ENCODE measurements around the gene ABCC3. TPM values are rescaled to one million over a fixed set of nuclear protein-coding genes. Genes with fewer than 3 reads are reported as not detected.

ABCC3 gene
- total and polyA plus RNA-seq, 4 donors = 9.9 to 145 (median 40.3) TPM

- H3K9me3 ChIP-seq (ENCODE audit: control insufficient read depth, low read length) = no peaks in the 10 kb centered on the region
- no peaks in the 10 kb centered on the region for H3K27me3 ChIP-seq (ENCODE audit: control insufficient read depth in 1 of 2, insufficient read depth in 2 of 2, low read length in 1 of 2)
- no peaks in the 10 kb centered on the region for H3K4me1 ChIP-seq (ENCODE audit: control insufficient read depth in 1 of 2, insufficient read depth in 2 of 2, low read length in 2 of 2)
- intact Hi-C loops (cut with DNase I) = no loop called here
- no peak overlapping the region for H3K27ac ChIP-seq (ENCODE audit: low read depth in 1 of 2, low read length in 2 of 2)
- DNase-seq (no peak), ATAC-seq (ENCODE audit: low FRiP score) (no peak)
- H3K36me3 ChIP-seq (ENCODE audit: control insufficient read depth in 1 of 2, insufficient read depth in 2 of 2, low read length in 1 of 2) = no peaks in the 10 kb centered on the region
- WGBS, 2 donors = 87 to 88% methylated on average over 6 of the region's 6 CpGs
- H3K4me3 ChIP-seq (ENCODE audit: low read length in 2 of 2) = no peak overlapping the region
Observed at GRCh38 chr17:50611634-50612033, 23.0 kb upstream of the ABCC3 start.

GRCh38 chr17:50612281-50612680 lies 22.4 kb upstream of the ABCC3 start:
- WGBS, 2 donors = 93 to 95% methylated on average over 9 to 12 of the region's 12 CpGs

DNA sequence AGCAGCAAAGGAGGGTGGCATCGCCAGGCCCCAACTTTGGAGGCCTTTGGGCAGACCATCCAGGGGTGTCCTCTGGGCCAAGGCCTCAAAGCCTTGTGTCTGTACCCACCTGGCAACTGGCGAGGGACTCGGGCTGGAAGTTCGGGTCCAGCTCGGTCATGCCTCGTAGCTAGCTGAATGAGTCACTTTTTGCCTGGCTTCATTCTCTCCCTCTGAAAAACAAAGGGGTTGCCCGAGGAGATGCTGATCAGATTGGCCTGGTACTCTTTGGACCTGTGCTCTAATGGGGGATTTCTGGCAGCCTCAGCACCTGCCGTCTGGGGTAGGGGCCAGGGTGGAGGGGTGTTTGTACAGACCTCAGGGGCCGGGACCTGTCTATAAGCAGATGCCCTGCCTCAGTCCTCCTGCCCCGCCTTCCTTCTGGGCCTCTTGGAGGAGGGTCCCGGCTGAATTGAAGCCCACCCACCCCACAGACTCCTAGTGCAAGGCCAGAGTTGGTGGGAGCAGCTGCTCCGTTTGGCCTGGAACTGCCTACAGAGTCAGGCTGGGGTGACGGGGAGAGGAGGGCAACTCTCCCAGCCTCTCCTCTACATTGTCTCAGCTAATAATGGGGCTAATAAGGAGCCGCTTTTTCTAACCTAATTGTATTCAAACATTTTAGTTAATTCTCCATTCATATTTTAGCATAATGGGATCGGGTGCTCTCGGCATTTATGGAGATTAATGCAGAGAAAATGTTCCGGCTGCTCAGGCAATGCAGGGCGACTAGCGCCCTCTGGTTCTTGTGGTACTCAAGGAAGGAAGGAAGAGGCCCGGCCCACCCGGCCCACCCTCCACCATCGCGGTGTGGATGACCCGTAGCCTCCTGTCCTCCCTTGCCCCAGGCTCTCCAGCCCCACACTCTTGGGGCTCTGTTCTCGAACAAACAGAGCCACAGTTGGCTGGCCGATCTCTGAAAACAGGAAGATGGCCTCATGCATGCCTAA lies 21.4 kb upstream of the ABCC3 start:
- H3K36me3 ChIP-seq (ENCODE audit: control insufficient read depth in 1 of 2, insufficient read depth in 2 of 2, low read length in 1 of 2) = no peaks in the 10 kb centered on the region
- H3K27me3 ChIP-seq (ENCODE audit: control insufficient read depth in 1 of 2, insufficient read depth in 2 of 2, low read length in 1 of 2) = no peaks in the 10 kb centered on the region
- intact Hi-C loops (cut with DNase I) = no loop called here
- no peak for DNase-seq
- H3K4me3 ChIP-seq (ENCODE audit: low read length in 2 of 2) = no peak overlapping the region
- no peak for ATAC-seq (ENCODE audit: low FRiP score)
- no peak overlapping the region for H3K27ac ChIP-seq (ENCODE audit: low read depth in 1 of 2, low read length in 2 of 2)
- H3K9me3 ChIP-seq (ENCODE audit: control insufficient read depth, low read length) = no peaks in the 10 kb centered on the region
- WGBS, 2 donors = 51 to 53% methylated on average over 26 of the region's 26 CpGs
- H3K4me1 ChIP-seq (ENCODE audit: control insufficient read depth in 1 of 2, insufficient read depth in 2 of 2, low read length in 2 of 2) = no peaks in the 10 kb centered on the region

More at GRCh38 chr17:50612281-50612680, 22.4 kb upstream of the ABCC3 start:
- no peaks in the 10 kb centered on the region for H3K36me3 ChIP-seq (ENCODE audit: control insufficient read depth in 1 of 2, insufficient read depth in 2 of 2, low read length in 1 of 2)
- no peak overlapping the region for H3K27ac ChIP-seq (ENCODE audit: low read depth in 1 of 2, low read length in 2 of 2)
- no peak overlapping the region for H3K4me3 ChIP-seq (ENCODE audit: low read length in 2 of 2)
- no peaks in the 10 kb centered on the region for H3K27me3 ChIP-seq (ENCODE audit: control insufficient read depth in 1 of 2, insufficient read depth in 2 of 2, low read length in 1 of 2)
- ATAC-seq (ENCODE audit: low FRiP score) (no peak), DNase-seq (no peak)
- no peaks in the 10 kb centered on the region for H3K4me1 ChIP-seq (ENCODE audit: control insufficient read depth in 1 of 2, insufficient read depth in 2 of 2, low read length in 2 of 2)
- no peaks in the 10 kb centered on the region for H3K9me3 ChIP-seq (ENCODE audit: control insufficient read depth, low read length)
- intact Hi-C loops (cut with DNase I) = no loop called here

DNA sequence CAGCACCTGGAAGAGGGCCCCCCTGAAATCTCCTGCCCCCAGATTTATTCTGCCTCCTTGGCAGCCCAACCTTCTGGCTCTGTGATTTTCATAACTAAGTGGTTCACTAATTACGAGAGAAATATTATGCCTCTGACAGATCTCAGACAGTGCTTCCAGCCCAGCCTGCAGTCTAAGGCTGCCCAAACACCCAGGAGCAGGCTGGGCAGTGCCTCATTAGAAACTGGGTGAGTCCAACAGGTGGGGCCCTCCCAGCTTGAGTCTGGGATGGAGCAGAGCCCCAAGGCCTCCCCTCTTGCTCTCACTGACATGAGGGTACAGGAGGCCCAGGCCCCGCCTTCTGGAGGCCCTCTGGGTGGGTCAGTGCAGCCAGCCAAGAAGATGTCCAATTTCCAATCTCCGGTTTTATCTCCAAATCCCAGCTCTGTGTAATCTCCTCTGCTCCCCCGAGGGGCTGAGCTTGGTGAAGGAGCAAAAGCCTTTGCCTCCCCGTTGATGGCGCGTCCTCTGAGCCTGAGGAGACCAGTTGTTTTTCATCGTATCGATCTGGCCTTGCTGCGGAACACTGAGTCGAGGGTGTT lies 20.1 kb upstream of the ABCC3 start:
- 81 to 90% methylated on average over 11 of the region's 11 CpGs for WGBS, 2 donors
- no peaks in the 10 kb centered on the region for H3K36me3 ChIP-seq (ENCODE audit: control insufficient read depth in 1 of 2, insufficient read depth in 2 of 2, low read length in 1 of 2)
- H3K9me3 ChIP-seq (ENCODE audit: control insufficient read depth, low read length) = no peaks in the 10 kb centered on the region
- no peaks in the 10 kb centered on the region for H3K27me3 ChIP-seq (ENCODE audit: control insufficient read depth in 1 of 2, insufficient read depth in 2 of 2, low read length in 1 of 2)
- intact Hi-C loops (cut with DNase I) = no loop called here
- H3K4me3 ChIP-seq (ENCODE audit: low read length in 2 of 2) = no peak overlapping the region
- no peak overlapping the region for H3K27ac ChIP-seq (ENCODE audit: low read depth in 1 of 2, low read length in 2 of 2)
- H3K4me1 ChIP-seq (ENCODE audit: control insufficient read depth in 1 of 2, insufficient read depth in 2 of 2, low read length in 2 of 2) = no peaks in the 10 kb centered on the region
- no peak for ATAC-seq (ENCODE audit: low FRiP score)
- DNase-seq = no peak

DNA sequence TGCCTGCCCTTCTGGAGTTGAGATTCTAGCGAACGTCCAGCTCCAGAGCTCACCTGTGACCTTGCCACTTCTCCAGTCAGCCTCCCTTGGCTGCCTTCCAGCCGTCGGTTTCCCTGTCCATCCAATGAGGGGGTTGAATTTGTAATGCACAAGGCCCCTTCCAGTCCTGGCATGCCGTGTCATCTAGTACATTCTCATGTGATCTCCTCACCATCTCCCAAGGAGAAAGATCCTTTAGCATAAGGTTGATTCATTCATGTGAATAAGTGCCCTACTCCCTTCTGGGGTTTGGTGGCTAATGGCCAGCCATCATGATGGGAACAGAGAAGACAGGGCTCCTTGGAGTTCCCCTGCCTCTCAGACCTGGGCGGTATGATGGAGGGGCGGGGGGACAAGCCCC lies 18.9 kb upstream of the ABCC3 start:
- DNase-seq (no peak), ATAC-seq (ENCODE audit: low FRiP score) (no peak)
- 75 to 83% methylated on average over 7 of the region's 7 CpGs for WGBS, 2 donors
- H3K4me3 ChIP-seq (ENCODE audit: low read length in 2 of 2) = no peak overlapping the region
- H3K36me3 ChIP-seq (ENCODE audit: control insufficient read depth in 1 of 2, insufficient read depth in 2 of 2, low read length in 1 of 2) = no peaks in the 10 kb centered on the region
- intact Hi-C loops (cut with DNase I) = loop anchor here in 1 of 2 donors (1.0 kb wide), 1 partner anchor 34 kb away; no protein-coding TSS in a partner anchor
- H3K27ac ChIP-seq (ENCODE audit: low read depth in 1 of 2, low read length in 2 of 2) = no peak overlapping the region
- no peaks in the 10 kb centered on the region for H3K9me3 ChIP-seq (ENCODE audit: control insufficient read depth, low read length)
- H3K4me1 ChIP-seq (ENCODE audit: control insufficient read depth in 1 of 2, insufficient read depth in 2 of 2, low read length in 2 of 2) = no peaks in the 10 kb centered on the region
- H3K27me3 ChIP-seq (ENCODE audit: control insufficient read depth in 1 of 2, insufficient read depth in 2 of 2, low read length in 1 of 2) = no peaks in the 10 kb centered on the region

DNA sequence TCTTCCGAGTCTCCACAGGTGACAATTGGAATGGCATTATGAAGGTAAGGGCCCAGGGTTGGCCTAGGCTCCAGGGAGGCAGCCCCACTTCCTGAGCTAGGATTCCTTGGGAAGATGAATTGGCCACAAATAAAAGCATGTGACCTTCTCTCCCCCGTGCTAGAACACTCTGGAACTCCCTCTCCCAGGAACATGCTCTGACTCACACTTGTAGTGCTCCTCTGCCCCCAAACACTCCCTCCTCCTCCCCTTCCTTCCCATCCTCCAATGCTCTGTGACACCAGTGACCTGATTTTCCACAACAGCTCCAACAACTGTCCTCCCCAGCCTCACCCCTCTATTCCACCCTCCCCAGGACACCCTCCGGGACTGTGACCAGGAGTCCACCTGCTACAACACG lies 16.4 kb upstream of the ABCC3 start:
- no peak for DNase-seq
- Histone ChIP-seq H3K4me1 (ENCODE audit: control insufficient read depth in 1 of 2, insufficient read depth in 2 of 2, low read length in 2 of 2) (no peaks in the 10 kb centered on the region), H3K27me3 (ENCODE audit: control insufficient read depth in 1 of 2, insufficient read depth in 2 of 2, low read length in 1 of 2) (no peaks in the 10 kb centered on the region), H3K36me3 (ENCODE audit: control insufficient read depth in 1 of 2, insufficient read depth in 2 of 2, low read length in 1 of 2) (no peaks in the 10 kb centered on the region), H3K9me3 (ENCODE audit: control insufficient read depth, low read length) (no peaks in the 10 kb centered on the region), H3K4me3 (ENCODE audit: low read length in 2 of 2) (no peak overlapping the region), H3K27ac (ENCODE audit: low read depth in 1 of 2, low read length in 2 of 2) (no peak overlapping the region)
- ATAC-seq (ENCODE audit: low FRiP score) = no peak
- intact Hi-C loops (cut with DNase I) = no loop called here
- 78% methylated on average over 4 of the region's 4 CpGs for WGBS, 2 donors

GRCh38 chr17:50618941-50619340 lies 15.7 kb upstream of the ABCC3 start:
- H3K4me1 ChIP-seq (ENCODE audit: control insufficient read depth in 1 of 2, insufficient read depth in 2 of 2, low read length in 2 of 2) = no peaks in the 10 kb centered on the region
- H3K4me3 ChIP-seq (ENCODE audit: low read length in 2 of 2) = no peak overlapping the region
- H3K36me3 ChIP-seq (ENCODE audit: control insufficient read depth in 1 of 2, insufficient read depth in 2 of 2, low read length in 1 of 2) = no peaks in the 10 kb centered on the region
- no peaks in the 10 kb centered on the region for H3K9me3 ChIP-seq (ENCODE audit: control insufficient read depth, low read length)
- 90 to 92% methylated on average over 11 of the region's 11 CpGs for WGBS, 2 donors
- no peak overlapping the region for H3K27ac ChIP-seq (ENCODE audit: low read depth in 1 of 2, low read length in 2 of 2)
- no peaks in the 10 kb centered on the region for H3K27me3 ChIP-seq (ENCODE audit: control insufficient read depth in 1 of 2, insufficient read depth in 2 of 2, low read length in 1 of 2)
- DNase-seq = no peak
- intact Hi-C loops (cut with DNase I) = no loop called here
- no peak for ATAC-seq (ENCODE audit: low FRiP score)

- ATAC-seq (ENCODE audit: low FRiP score) (no peak), DNase-seq (no peak)
- H3K36me3 ChIP-seq (ENCODE audit: control insufficient read depth in 1 of 2, insufficient read depth in 2 of 2, low read length in 1 of 2) = no peaks in the 10 kb centered on the region
- 92 to 94% methylated on average over 7 of the region's 7 CpGs for WGBS, 2 donors
- no peak overlapping the region for H3K27ac ChIP-seq (ENCODE audit: low read depth in 1 of 2, low read length in 2 of 2)
- H3K4me3 ChIP-seq (ENCODE audit: low read length in 2 of 2) = no peak overlapping the region
- no peaks in the 10 kb centered on the region for H3K4me1 ChIP-seq (ENCODE audit: control insufficient read depth in 1 of 2, insufficient read depth in 2 of 2, low read length in 2 of 2)
- no peaks in the 10 kb centered on the region for H3K27me3 ChIP-seq (ENCODE audit: control insufficient read depth in 1 of 2, insufficient read depth in 2 of 2, low read length in 1 of 2)
- H3K9me3 ChIP-seq (ENCODE audit: control insufficient read depth, low read length) = no peaks in the 10 kb centered on the region
- intact Hi-C loops (cut with DNase I) = no loop called here
Observed at GRCh38 chr17:50619489-50619888, 15.2 kb upstream of the ABCC3 start.

DNA sequence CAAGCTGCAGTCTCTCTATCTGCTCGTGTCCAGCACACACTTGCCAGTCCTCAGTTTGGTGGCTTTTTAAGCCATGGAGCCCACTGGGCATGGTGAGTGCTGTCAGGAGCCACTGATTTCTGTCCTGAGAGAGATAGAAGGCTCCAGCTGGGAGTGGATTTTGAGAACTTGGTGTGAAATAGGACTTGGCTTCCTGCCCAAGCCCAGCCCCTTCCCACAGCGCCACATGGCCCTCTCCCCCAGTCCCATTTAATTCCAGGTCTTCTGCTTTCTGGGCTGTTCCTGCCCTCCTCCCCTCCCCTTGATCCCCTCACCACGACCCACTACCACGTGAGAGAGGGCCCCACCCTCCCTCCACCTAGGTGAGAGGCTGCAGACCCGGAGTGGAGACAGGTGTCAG lies 14.4 kb upstream of the ABCC3 start:
- intact Hi-C loops (cut with DNase I) = no loop called here
- no peak for DNase-seq
- ATAC-seq (ENCODE audit: low FRiP score) = no peak

More for the DNA sequence above, 14.4 kb upstream of the ABCC3 start:
- no peaks in the 10 kb centered on the region for H3K36me3 ChIP-seq (ENCODE audit: control insufficient read depth in 1 of 2, insufficient read depth in 2 of 2, low read length in 1 of 2)
- H3K27me3 ChIP-seq (ENCODE audit: control insufficient read depth in 1 of 2, insufficient read depth in 2 of 2, low read length in 1 of 2) = no peaks in the 10 kb centered on the region
- H3K9me3 ChIP-seq (ENCODE audit: control insufficient read depth, low read length) = no peaks in the 10 kb centered on the region
- H3K27ac ChIP-seq (ENCODE audit: low read depth in 1 of 2, low read length in 2 of 2) = no peak overlapping the region
- H3K4me1 ChIP-seq (ENCODE audit: control insufficient read depth in 1 of 2, insufficient read depth in 2 of 2, low read length in 2 of 2) = no peaks in the 10 kb centered on the region
- no peak overlapping the region for H3K4me3 ChIP-seq (ENCODE audit: low read length in 2 of 2)
- WGBS, 2 donors = 71 to 73% methylated on average over 5 of the region's 5 CpGs

Measured in aorta (tissue), 5 donors.